Adrenal gland (tissue), 5 donors: ENCODE results near the gene XPC.

ENCODE experiments used
- CTCF ChIP-seq, 6 experiments: fragments of 450-650 bp in 4 of 6; fragments of 200-600 bp in 2 of 6; sonication (generic) in 1 of 6; IDR thresholded peaks; 1 replicate in 5 of 6; 2 replicates in 1 of 6; pipeline versions ENCODE4 v1.5.1 to v1.8.0; 2016 to 2021; ENCODE audit warnings: antibody characterized with exemption in 6 of 6, mild to moderate bottlenecking in 2 of 6, moderate library complexity in 1 of 6
- POLR2A ChIP-seq, 2 donors: fragments of 450-650 bp; IDR thresholded peaks; one replicate each; pipeline ENCODE4 v1.6.1; 2017; ENCODE audit warnings: antibody characterized with exemption in 2 of 2, mild to moderate bottlenecking in 2 of 2, moderate library complexity in 1 of 2
- donor health status: DM: no; HTN: no; CAD: no.

GRCh38 chr3:14133876-14134275, 44.5 kb downstream of the XPC start:
- TF ChIP-seq POLR2A (IDR thresholded peaks at IDR 0.05): no peak
- no peak for TF ChIP-seq CTCF (IDR thresholded peaks at IDR 0.05)
